ENCODE results near the gene SH2B3.

GRCh38 chr12:111366075-111366474, 39.6 kb upstream of the SH2B3 start:
- no peak for TF ChIP-seq CTCF (conservative IDR thresholded peaks at IDR 0.05; ENCODE audit: low read length)
- no peak for TF ChIP-seq EZH2phosphoT487 (IDR thresholded peaks at IDR 0.05; ENCODE audit: borderline replicate concordance, low read depth, low read length)
